ENCODE measurements around the gene ANKRD66. TPM values are rescaled to one million over a fixed set of nuclear protein-coding genes. Genes with fewer than 3 reads are reported as not detected.

Gene ANKRD66
- total and polyA plus RNA-seq, 2 donors (not counting 3 experiments of a cell fraction or from before 2014, with no cell fraction given), result not detected

DNA sequence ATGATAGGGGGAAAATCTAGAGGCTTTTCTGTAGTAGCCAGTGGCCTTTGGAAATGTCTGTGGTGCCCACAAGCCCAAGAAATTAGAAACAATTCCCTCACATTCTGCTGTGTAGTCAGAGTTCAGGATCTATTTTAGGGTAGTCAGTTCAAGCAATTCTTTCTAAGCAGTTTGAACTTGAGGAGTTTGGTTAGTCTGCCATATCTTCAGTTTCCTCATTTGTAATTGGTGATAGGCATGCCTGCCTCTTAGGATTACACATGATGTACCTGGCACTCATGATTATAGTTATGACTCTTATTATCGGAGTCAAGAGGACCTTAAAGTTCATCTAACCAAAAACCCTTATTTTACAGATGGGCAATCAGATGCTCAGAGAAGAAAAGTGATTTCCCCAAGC lies 25.3 kb downstream of the ANKRD66 start:
- H3K27ac ChIP-seq (ENCODE audit: insufficient read depth, low read depth, low read length), result no peak overlapping the region
- BruUV-seq (replicated peaks), result no TSS peak
- intact Hi-C loops (cut with micrococcal nuclease) (no loop called here), dilution Hi-C loops (cut with MboI; ENCODE audit: extremely low pct_ligation_motif_present, low sequenced_read_pairs) (no loop called here)
- H3K9me1 ChIP-seq (replicated peaks; ENCODE audit: control insufficient read depth, extremely low read depth, insufficient read depth, low read length), result no peaks in the 10 kb centered on the region
- peaks cover 0 to 2% of the 10 kb centered on the region in 2 experiments for H3K27me3 ChIP-seq (ENCODE audit: control insufficient read depth in 2 of 2, insufficient read depth in 2 of 2, low read length in 2 of 2)
- no peak for FAIRE-seq
- no peak overlapping the region for H2AFZ ChIP-seq (ENCODE audit: low read depth, low read length)
- no peaks in the 10 kb centered on the region for H3K36me3 ChIP-seq (ENCODE audit: control insufficient read depth in 2 of 2, extremely low read depth in 1 of 2, insufficient read depth in 2 of 2, low read length in 2 of 2)
- H4K20me1 ChIP-seq (replicated peaks; ENCODE audit: control insufficient read depth, extremely low read depth, insufficient read depth, low read length), result no peaks in the 10 kb centered on the region
- H3K79me2 ChIP-seq (ENCODE audit: control insufficient read depth, insufficient read depth, low read length), result no peaks in the 10 kb centered on the region
- H3K9me3 ChIP-seq (replicated peaks; ENCODE audit: control insufficient read depth, insufficient read depth, low read length), result no peaks in the 10 kb centered on the region
- TF ChIP-seq EZH2 (IDR thresholded peaks at IDR 0.05; ENCODE audit: borderline replicate concordance, low read depth, low read length, severe bottlenecking) (no peak), CTCF (IDR thresholded peaks at IDR 0.05; ENCODE audit: extremely low read depth in 1 of 2, insufficient read depth in 1 of 2, low read depth in 1 of 2, low read length in 2 of 2) (no peak), MAX (IDR thresholded peaks at IDR 0.05; ENCODE audit: insufficient read depth, insufficient read length) (no peak), FOS (IDR thresholded peaks at IDR 0.05; ENCODE audit: borderline replicate concordance, insufficient read depth, low read length) (no peak), GATA2 (IDR thresholded peaks at IDR 0.05; ENCODE audit: insufficient read depth, insufficient read length, low read depth, low read length) (no peak), MYC (IDR thresholded peaks at IDR 0.05; ENCODE audit: low read depth, low read length) (no peak)
- H3K4me3 ChIP-seq (replicated peaks in 1 of 3; ENCODE audit: insufficient read depth in 1 of 3, low read depth in 1 of 3, low read length in 3 of 3), result no peak overlapping the region
- no peak overlapping the region for H3K4me2 ChIP-seq (ENCODE audit: insufficient read depth, low read length)
- no peak for DNase-seq (ENCODE audit: low read depth, low spot score)
- no peaks in the 10 kb centered on the region for H3K4me1 ChIP-seq (ENCODE audit: control insufficient read depth, extremely low read depth, insufficient read depth, low read length)
- no peak overlapping the region for H3K9ac ChIP-seq (replicated peaks; ENCODE audit: extremely low read depth, insufficient read depth, low read length)
- POLR2A ChIA-PET, result no interaction called here
- CTCF ChIA-PET, result no interaction called here
